Sciatic nerve (tissue), 2 donors: ENCODE results near the gene MEP1A. TPM values are rescaled to one million over a fixed set of nuclear protein-coding genes. Genes with fewer than 3 reads are reported as not detected.
"Not testable (repeated sequence)": the region's sequence is repeated elsewhere in the genome, so short reads cannot be mapped to it uniquely, and the experiment has no call there.

Experiments
- ATAC-seq: fragments of 200-7000 bp; cut with Tn5 transposase; one replicate; pipeline ENCODE4 v1.9.1; 2020; ENCODE audit warnings: mild to moderate bottlenecking, moderate library complexity
- DNase-seq: peaks from one replicate; pipeline ENCODE4 v3.0.0-alpha.2; 2020; ENCODE audit warnings: low spot score
- intact Hi-C: fragments of 100-400 bp; cut with DNase I; formaldehyde crosslinking; loops from one replicate; pipeline ENCODE4 v1.14.2; 2022
- total RNA-seq: library from RNA; stranded (reverse); fragmentation: NEBNext Ultra II Directional; extraction: Animal tissue kit (Norgen Biotek cat#: 25700); gene quantifications from one replicate; pipeline ENCODE4 v1.2.1, GENCODE V29; 2021
- donor health status: DM: no; HTN: no; CAD: no.
- donor health status: DM: no; HTN: no; CAD: no.

MEP1A gene
- total RNA-seq, 1 donor from 2014 or later: not detected

DNA sequence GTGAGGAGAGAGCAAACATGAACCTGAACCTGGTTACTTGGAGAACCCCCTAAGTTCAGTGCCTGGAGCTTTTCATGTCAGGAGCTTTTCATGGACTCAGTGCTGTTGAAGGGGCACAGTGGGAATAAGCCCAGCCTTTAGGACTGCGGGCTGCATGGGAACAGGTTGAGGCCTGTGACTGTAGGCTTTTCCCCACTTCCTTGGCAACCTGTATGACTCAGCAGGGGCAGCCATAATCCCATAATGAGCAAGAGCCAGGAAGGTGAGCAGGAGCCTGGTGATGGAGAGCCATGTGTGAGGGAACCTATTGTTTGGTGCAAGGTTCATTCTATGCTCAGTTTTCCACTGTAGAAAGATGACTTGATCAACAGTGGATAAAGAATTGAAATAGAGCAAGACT is 23.4 kb downstream of the MEP1A start:
- DNase-seq (no peak), ATAC-seq (no peak)
- intact Hi-C loops: no loop called here

GRCh38 chr6:46819561-46819960 is 26.4 kb downstream of the MEP1A start:
- ATAC-seq (no peak), DNase-seq (no peak)
- intact Hi-C loops: no loop called here

- no peak for ATAC-seq
- intact Hi-C loops: no loop called here
Observed at GRCh38 chr6:46821458-46821881, 28.3 kb downstream of the MEP1A start.

GRCh38 chr6:46828939-46829338 is 35.8 kb downstream of the MEP1A start:
- DNase-seq: no peak
- no peak for ATAC-seq
- intact Hi-C loops: no loop called here

More at GRCh38 chr6:46821458-46821881, 28.3 kb downstream of the MEP1A start:
- DNase-seq: no peak

DNA sequence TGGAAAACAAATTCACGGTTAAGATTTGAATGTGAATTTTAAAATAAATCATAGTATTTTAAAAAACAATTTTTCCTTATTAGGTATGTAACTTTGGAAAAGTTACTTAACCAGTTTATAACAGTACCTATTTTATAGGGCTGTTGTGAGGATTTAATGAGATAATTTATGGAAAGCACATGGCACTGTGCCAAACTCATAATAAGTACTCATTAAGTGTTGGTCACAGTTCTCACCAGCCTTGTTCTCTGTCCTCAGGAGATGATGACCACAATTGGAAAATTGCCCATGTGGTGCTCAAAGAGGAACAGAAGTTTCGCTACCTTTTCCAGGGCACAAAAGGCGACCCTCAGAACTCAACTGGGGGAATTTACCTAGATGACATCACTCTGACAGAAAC is 39.6 kb downstream of the MEP1A start:
- DNase-seq: no peak
- intact Hi-C loops: no loop called here
- no peak for ATAC-seq

DNA sequence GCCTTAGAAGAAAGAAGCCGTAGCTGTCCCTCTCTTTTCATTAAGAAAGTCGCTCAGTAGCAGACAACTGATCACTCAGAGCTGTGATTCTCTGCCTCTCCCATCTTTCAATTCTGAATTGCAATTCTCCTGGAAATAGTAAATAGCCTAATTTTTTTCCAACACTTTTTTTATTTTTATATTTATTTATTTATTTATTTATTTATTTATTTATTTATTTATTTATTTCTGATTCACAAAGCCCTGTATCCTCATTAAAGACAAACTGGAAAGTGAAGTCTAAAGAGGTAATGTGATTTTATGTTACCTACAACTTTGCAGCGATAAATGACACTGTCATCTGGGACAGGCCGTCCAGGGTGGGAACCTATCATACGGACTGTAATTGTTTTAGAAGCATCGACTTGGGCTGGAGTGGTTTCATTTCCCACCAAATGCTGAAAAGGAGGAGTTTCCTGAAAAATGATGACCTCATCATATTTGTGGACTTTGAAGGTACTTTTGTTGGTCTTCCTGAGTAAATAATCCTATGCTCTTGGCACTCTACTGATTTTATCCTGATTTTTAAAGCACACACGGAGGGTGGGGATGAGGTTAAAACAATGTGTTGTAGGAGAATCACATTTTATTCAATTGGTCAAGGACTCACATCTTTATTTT is 41.2 kb downstream of the MEP1A start:
- DNase-seq, intact Hi-C loops, ATAC-seq: not testable (repeated sequence)

DNA sequence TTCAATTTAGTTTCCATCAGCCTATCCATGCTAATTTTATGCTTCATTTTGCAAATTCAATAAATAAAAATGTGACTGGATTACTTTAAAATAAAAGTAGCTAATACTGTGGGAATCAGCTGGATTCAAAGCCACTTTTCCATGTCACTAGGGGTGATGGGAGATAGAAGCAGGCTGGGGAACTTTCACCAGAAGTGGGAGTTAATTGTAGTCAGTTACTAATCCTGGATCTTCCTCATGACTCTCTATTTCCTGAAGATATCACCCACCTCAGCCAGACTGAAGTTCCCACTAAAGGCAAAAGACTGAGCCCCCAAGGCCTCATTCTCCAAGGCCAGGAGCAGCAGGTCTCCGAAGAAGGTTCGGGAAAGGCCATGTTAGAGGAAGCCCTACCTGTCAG is 41.8 kb downstream of the MEP1A start:
- intact Hi-C loops, DNase-seq, ATAC-seq: not testable (repeated sequence)

GRCh38 chr6:46838033-46838432 is 44.8 kb downstream of the MEP1A start:
- DNase-seq (no peak), ATAC-seq (no peak)
- intact Hi-C loops: no loop called here

DNA sequence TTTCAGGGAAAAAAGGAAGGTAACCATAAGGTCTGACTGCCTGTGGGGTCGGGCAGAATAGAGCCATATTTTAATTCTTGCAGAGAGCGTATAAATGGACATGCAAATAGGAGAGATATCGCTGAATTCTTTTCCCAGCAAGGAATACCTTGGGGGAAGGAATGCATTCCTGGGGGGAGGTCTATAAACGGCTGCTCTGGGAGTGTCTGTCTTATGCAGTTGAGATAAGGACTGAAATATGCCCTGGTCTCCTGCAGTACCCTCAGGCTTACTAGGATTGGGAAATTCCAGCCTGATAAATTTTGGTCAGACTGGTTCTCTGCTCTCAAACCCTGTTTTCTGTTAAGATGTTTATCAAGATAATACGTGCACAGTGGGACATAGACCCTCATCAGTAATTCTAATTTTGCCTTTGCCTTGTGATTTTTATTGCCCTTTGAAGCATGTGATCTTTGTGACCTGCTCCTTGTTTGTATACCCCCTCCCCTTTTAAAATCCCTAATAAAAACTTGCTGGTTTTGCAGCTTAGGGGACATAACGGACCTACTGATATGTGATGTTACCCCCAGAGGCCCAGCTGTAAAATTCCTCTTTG is 49.2 kb downstream of the MEP1A start:
- not testable (repeated sequence) for ATAC-seq, DNase-seq
- intact Hi-C loops: loop anchor here (10.0 kb wide), 1 partner anchor 462 kb away; the partner anchor contains the start of gene TNFRSF21

DNA sequence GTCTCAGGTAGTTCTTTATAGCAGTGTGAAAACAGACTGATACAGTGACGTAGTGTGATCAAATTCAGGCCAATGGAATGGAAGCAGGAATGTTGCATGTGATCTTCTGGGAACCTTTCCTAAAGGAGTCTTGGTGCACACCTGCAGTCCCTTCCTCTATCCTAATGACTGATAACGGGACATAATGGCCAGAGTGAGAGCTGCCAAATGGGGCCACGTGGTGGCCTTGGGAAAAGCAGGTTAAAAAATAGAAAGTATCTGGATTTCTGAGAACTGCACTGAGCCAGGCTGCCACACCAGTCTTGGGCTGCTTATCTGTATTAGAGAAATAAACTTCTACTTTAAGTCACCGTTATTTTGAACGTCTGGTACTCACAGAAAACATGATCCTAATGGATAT is 51.9 kb downstream of the MEP1A start:
- ATAC-seq (no peak), DNase-seq (no peak)
- intact Hi-C loops: loop anchor here (10.0 kb wide), 1 partner anchor 460 kb away; the partner anchor contains the start of gene TNFRSF21

DNA sequence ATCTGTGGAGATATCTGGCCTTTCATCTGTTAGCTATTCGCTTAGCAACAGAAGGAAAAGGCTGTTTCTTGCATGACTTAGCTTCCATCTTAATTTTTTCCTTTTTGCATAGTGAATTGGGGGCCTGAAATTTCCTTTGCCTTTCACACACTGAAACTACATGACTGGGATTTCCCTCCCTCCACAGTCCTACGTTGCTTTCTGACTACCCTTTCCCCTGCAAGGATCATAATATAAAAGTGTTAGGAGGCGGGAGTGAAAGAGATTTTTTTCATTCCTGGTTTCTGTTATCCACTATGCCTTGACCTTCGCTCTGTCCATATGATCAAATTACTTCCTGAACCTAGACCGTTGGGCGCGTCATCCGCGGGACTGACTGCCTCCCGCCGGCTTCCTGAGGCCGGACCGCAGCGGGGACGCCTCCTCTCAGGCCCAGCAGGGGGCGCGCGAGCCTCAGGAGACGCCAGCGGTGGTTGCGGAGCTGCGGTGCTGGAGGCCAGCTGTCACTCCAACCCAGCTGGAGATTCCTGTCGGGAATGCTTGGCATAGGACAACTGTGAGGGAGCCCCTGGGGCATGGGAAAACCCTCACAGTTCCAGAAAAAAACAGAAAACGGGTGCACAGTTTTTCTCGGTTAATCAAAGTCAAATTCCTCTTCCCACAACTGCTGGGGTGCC is 55.6 kb downstream of the MEP1A start:
- peak; percentile 96 for ATAC-seq
- peak; percentile 90 for DNase-seq
- intact Hi-C loops: loop anchor here (10.0 kb wide), 1 partner anchor 456 kb away; the partner anchor contains the start of gene TNFRSF21

- DNase-seq: no peak
- peak; percentile 18 for ATAC-seq
- intact Hi-C loops: loop anchor here (10.0 kb wide), 1 partner anchor 455 kb away; the partner anchor contains the start of gene TNFRSF21
Observed at GRCh38 chr6:46849361-46849690, 56.1 kb downstream of the MEP1A start.

DNA sequence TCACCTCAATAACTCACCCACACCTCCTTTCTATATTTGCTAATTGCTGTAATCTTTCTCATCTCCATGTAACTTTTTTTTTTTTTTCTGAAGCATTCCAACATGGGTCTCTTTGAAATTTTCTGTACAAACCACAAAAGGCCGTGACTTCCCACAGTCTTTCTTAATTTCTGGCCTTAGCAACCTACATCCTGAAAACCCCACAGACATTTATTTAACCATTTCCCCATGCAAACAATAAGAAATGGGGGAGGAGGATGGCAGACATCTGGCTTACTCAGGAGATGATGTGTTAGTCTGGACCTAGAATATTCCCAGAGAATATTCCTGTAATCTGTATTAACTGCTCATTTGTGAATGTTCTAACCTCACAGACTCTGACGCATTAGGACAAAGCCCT is 57.6 kb downstream of the MEP1A start:
- intact Hi-C loops: no loop called here
- DNase-seq (no peak), ATAC-seq (no peak)

DNA sequence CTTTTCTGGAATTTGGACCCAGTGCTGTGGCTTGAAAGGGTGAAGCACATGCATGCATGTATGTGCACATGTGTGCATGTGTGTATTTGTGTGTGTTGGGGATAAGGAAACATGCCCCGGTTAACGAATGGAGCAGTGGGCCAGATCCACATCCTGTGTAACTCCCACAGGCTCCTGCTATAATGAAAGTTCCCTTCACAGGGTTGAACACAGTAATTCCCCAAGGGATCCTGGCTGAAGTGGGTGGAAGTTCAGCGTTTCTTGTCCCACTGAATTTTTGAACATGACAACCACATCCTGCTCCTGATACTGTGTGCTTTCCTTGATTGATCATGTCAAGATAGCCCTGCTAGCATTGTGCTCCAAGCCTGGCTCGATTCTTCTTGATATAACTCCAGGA is 58.4 kb downstream of the MEP1A start:
- ATAC-seq, intact Hi-C loops, DNase-seq: not testable (repeated sequence)

- DNase-seq, ATAC-seq, intact Hi-C loops: not testable (repeated sequence)
Observed at GRCh38 chr6:46855966-46856365, 62.8 kb downstream of the MEP1A start.

- intact Hi-C loops: no loop called here
- no peak for ATAC-seq
- no peak for DNase-seq
Observed at GRCh38 chr6:46862381-46862780, 69.2 kb downstream of the MEP1A start.

DNA sequence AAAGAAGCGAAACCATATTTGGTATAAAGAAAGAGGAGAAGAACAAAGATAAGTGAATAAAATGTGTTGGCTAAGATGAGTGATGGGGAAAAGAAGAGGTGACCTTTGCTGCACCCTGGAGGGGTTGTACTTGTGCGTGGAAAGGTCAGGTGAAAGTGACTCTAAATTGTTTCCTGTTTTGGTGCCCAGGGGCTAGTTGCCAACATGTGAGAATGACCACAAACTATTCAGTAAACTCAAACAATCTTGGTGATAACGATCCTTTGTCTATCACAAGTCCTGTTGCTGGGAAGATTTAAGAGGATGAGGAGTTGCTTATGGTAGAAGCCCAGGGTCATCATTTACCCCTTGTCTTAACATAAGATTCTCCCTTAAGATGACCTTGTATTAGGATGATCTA is 70.6 kb downstream of the MEP1A start:
- intact Hi-C loops: no loop called here
- DNase-seq: no peak
- ATAC-seq: no peak

GRCh38 chr6:46865221-46865620 is 72.0 kb downstream of the MEP1A start:
- ATAC-seq (no peak), DNase-seq (no peak)
- intact Hi-C loops: no loop called here

DNA sequence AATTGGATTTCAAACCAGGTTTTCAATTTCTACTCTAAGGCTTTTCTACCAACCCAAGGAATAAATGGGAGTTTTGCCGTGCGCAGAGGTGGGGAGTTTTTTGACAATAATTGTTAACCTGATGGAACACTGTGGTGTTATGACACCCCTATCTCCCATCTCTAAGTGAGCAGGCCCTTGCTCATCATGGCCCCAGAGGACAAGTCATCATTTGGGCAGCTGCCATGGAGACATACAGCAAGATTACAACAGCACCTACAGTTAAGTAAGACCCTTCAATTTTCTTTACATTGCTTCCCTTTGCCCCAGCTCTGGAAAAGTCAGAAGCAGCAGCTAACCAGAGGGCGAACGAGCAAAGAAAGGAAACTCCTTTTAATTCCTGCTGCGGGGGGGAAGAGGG is 74.2 kb downstream of the MEP1A start:
- DNase-seq: no peak
- intact Hi-C loops: no loop called here

DNA sequence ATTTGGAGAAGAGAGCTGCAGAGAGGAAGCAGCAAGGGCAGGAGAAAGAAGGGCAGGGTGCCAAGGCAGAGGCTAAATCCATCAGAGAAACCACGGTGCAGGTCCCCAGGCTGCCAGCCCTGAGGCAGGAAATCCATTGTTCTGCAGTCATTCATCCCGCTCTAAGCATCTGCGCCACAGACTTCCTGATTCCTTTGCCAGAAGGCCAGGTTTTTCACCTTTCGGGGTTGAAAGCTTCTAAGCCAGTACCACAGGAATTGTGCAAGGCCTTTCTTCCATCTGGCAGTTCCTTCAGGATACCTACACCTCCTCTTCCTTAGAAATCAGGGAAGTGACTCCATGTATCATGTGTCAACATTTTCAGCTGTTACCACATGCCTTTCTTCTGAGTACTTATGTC is 82.9 kb downstream of the MEP1A start:
- intact Hi-C loops: no loop called here
- DNase-seq (no peak), ATAC-seq (no peak)

More for the DNA sequence above, 74.2 kb downstream of the MEP1A start:
- no peak for ATAC-seq
